Activated CD8-positive, alpha-beta memory T cell treated with anti-CD3 and anti-CD28 coated beads for 4 hours (primary cell): Measurements from ENCODE around the gene LMO2.

ENCODE experiments used
- DNase-seq, 2 donors: peaks; one replicate each; pipeline ENCODE4 v3.0.0-alpha.2; 2020; ENCODE audit warnings: low read depth in 2 of 2

Gene LMO2

GRCh38 chr11:33913991-33914390 lies 22.1 kb upstream of the LMO2 start:
- DNase-seq: no peak

DNA sequence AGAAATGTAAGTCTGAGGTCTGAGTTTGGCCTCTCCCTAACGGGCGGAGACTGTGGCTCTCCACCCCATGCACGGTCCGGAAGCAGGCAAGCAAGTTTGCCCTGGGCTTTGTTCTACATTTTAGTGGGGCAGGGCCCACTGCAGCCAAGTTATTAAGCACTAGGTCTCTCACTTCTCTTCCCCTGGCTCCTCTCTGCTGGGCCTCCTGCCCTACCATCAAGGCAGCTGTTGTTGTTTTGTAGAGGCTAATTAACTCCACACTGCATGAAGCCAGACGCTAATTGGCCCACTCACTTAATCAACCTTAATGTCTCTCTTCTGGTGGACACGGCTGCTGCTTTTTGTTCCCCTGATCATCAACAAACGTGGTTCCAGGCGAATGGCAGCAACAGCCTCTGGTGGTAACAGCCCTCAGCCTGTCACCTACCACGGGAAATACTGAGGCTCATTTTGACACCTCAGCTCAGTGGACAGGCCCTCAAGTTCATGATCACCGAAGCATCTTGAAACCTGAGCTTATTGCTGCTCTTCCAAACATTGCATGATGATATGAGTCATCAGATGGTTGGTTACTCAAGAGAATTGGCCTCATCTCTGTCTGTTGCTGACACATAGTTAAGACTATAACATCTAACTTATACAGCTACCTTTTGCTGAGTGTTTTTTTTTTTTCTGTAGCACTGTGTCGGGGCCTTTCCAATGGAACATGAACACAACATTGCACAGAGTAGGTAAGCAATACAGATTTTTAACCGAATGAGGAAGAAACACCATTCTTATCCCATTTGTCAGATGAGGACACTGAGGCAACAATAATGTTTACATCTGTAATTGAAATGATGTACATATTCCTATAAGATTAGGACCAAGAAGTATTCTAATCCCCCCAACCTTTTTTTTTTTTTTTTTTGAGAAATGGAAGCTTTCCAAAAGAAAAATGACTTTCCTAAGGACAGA lies 20.8 kb upstream of the LMO2 start:
- no peak for DNase-seq

DNA sequence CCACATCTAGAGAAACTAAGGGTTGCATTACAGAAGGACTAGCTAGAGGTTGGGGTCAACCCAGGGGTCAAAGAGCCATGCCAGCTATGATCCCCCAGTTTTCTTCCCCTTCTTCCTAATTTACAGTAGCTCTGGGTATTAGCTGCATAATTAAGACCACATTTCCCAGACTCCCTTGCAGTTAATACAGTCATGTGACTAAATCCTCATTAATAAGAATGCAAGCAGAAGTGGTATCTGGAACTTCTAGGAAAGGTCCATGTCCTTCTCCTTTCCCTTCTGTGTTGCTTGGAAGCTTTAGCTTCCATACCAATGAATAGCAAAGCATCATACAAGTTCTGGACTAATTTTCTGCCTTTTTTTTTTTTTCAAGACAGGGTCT lies 19.1 kb upstream of the LMO2 start:
- no peak for DNase-seq

GRCh38 chr11:33910296-33910957 lies 18.6 kb upstream of the LMO2 start:
- DNase-seq: no peak

GRCh38 chr11:33909552-33909951 lies 17.7 kb upstream of the LMO2 start:
- DNase-seq: no peak

DNA sequence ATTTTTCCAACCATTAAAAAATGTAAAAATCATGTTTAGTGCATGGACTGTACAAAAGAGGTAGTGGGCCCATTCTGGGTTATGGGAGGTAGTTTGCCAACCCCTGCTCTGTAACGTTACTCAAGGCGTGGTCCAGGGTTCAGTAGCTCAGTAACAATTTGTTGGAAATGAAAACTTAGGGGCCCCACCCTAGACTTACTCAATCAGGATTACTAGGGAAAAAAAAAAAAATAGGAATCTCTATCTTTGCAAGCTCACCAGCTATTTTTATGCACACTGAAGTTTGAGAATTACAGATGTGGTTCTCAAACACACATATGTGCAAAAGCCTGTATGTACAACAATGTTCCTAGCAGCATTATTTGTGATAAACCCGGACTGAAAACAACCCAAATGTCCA lies 17.3 kb upstream of the LMO2 start:
- no peak for DNase-seq

GRCh38 chr11:33907421-33907820 lies 15.5 kb upstream of the LMO2 start:
- DNase-seq: no peak

GRCh38 chr11:33906484-33907186 lies 14.8 kb upstream of the LMO2 start:
- no peak for DNase-seq

DNA sequence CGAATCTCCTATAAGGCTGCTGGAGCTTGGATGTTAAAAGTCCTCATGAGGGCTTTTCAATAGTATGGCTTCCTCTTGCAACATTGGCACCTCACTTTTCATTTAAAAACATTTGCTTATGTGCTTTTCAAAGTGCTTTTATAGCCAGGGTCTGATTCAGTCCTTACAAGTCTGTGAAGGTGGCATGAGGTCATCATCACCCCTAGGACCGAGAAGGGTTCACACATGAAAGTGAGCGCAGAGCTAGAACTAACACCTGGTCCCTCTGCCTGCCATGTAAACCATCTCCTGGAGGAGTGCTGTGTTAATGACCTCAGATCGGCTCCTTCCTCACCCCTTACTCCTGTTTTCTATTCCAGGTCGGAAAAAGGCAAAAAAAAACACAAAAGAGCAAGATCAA lies 12.2 kb upstream of the LMO2 start:
- no peak for DNase-seq

DNA sequence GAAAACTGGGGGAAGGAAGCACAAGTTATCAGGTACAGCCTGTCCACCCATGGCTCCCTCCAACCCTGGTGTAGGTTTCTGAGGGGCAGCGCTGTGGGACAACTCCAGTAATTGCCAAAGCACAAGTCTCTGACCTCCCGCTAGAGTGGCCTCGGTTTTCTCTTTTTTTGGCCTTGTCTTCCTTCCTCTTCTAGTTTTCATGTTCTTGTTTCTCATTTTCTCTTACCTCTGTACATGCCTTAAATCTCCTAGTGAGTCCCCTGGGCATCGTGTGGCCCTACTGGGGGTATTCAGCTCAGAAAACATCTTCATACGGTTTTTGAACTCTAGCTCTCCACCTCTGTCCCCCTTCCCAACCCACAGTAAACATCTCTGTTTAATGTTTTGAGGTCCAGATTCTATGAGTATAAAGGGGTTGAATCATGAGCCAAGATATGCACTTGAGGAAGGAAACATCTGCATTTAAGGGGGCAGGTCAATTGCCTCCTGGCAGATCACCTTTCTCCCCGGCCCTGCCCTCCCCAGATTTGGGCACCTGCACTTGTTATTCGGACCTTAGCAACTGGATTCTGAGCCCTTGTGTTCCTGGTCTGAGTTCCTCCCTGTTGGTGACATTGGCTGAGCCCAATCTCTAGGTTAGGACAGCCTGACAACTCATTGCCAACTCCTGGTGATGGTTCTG lies 8.4 kb upstream of the LMO2 start:
- no peak for DNase-seq

- no peak for DNase-seq
These were observed 7.6 kb upstream of the LMO2 start for GRCh38 chr11:33899400-33900037.

DNA sequence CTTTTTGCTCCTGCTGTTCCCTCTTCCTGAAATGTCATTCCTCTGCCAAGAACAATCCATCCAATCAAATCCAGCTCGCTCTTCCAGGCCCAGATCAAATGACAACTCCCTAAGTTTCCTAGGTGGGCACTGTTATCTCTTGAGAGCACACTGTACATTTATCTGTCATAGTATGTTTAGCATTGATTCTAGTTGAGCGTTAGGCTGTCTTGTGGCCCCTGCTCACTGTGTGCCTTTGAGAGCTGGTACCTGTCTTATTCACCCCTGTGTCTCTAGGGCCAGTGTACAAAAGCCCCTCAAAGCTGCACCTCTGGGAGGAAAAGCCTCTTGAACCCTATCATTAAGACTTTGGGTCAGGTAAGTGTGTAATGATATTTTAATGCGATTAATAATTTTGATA lies 7.1 kb upstream of the LMO2 start:
- no peak for DNase-seq

DNA sequence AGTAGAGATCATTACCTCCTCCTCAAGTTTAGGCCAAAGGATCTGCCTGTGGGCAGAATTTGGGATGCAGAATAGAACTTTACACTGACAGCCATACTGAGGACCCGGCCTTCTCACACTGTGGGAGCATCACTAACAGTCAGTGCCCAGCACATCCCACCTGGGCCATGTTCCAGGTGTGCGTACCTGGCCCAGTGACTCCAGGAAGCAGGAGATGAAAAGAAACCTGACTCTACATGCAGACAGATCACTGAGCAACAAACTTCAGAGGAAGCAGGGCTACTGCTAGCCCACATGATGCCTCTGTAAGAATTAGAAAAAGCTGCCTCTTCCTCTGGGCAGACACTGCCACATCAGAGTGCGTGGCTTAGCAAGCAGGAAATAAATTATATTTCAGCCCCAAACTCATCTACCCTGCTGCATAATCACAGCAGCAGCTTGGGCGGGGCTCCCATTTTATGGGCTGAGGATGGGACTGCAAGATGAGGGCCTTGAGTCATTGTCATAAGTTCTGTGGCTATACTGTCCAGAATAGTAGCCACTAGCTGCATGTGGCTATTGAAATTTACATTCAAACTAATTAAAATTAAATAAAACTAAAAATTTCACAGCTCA lies 6.0 kb upstream of the LMO2 start:
- DNase-seq: no peak

GRCh38 chr11:33896911-33897310 lies 5.0 kb upstream of the LMO2 start:
- no peak for DNase-seq

- no peak for DNase-seq
These were observed 3.9 kb upstream of the LMO2 start for GRCh38 chr11:33895752-33896137.

DNA sequence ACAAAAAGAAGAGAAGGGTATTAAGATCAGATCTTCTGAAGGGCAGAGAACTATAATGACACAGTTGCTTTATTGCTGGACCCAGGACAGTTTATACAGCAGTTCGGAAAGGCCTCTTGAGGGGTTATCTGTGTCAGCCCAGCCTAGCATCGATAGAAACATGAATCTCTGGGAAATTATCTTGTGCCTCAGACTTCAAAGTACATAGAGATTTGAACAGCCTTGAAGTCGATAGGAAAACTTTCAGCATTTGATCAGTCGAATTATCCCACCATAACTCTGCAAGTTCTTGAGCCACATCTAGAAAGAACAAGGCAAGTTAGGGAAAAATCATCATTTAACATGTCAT lies 2.5 kb upstream of the LMO2 start:
- DNase-seq: no peak

- DNase-seq: peak; percentile 47 to 66
These were observed 2.0 kb upstream of the LMO2 start for GRCh38 chr11:33893711-33894397.

DNA sequence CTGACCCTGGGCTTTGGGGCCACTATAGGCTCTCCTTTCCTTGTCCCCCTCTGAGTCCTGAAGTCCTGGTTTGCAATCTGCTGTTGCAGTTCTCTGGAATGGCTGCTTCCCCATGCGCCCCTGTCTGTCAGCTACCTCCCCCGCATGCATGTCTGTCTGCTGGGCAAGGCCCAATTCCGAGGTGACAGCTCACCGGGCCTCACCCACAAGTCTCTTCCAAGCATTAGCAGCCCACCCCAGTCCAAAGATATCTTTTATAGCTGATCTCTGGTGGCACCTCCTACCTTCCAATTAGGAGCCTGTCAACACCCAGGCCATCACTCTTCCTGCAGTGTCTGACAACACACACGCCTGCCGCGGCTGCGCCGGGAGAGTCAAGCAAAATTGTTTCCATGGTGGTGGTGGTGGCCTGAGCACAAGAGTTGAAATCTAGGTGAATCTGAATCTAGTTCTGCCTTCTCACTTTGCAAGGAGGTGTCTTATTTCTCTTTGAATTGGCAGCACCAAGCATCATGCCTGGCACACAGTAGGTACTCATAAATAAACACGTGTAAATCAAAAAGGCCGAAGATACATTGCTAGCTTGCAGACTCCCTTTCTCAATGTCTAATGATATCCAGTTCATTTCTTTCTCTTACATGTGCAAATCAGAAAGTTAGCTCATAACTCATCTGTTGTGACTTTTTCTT lies 1.2 kb upstream of the LMO2 start:
- DNase-seq: no peak

DNA sequence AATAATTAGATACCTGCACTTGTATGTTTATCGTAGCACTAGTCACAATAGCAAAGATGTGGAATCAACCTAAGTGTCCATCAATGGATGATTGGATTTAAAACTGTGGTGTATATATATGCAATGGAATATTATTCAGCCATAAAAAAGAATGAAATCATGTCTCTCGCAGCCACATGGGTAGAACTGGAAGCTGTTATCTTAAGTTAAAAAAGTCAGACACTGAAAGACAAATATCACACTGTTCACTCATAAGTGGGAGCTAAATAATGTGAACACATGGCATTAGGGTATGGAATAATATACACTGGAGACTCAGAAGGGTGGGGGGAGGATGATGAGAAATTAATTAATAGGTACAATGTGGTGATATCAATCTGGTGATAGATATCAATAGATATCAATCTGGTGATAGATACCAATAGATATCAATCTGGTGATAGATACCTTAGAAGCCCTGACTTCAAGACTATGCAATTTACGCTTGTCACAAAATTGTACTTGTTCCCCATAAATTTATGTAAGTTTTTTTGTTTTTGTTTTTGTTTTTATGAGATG lies 2.0 kb downstream of the LMO2 start:
- DNase-seq: no peak

- no peak for DNase-seq
These were observed 2.6 kb downstream of the LMO2 start for GRCh38 chr11:33889296-33889695.
